Activated CD8-positive, alpha-beta memory T cell treated with anti-CD3 and anti-CD28 coated beads, Interleukin-2, amount 50 U/mL, for 1 hour (primary cell): ENCODE measurements around the gene HOXC4.
"Not testable (repeated sequence)": the region's sequence is repeated elsewhere in the genome, so short reads cannot be mapped to it uniquely, and the experiment has no call there.

Experiments
- DNase-seq: peaks from one replicate; pipeline ENCODE4 v3.0.0-alpha.2; 2020; ENCODE audit errors: extremely low read depth

HOXC4 gene

DNA sequence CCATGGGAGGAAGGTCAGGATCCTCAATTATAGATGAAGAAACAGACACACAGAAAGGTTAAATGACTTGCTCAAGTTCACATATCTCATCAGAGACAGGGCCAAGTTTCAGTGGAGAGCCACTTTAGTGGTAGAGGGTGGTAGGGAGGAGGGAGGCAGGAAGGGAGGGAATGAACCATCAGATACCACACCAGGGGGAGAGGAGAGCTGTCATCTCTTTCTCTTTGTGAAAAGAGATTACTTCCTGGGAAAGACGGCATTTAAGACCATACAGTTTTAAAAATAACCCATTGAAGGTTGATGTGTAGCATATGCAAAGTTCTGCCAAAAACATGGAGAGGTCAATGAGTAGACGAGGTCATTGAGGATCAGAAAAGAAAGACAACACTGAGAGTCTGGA, 39.3 kb downstream of the HOXC4 start:
- DNase-seq: not testable (repeated sequence)

DNA sequence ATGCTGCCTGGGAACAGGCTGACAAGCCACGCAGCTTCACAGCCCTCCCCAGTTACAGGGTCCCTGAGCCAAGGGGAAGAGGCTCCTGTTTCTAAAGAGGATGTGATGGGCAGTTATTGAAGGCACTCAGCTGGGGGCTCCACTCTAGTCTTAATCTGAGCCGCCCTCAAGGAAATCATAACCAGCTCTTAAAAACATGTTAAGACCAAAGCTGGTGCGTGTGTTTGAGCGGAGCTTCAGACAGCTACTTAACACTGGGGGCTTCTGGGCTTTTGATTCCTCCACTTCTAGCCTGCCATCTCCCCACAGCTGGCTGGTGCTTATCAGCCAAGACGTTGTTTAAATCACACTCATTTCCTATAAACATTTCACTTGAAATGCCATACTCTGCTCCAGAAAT, 42.3 kb downstream of the HOXC4 start:
- not testable (repeated sequence) for DNase-seq

DNA sequence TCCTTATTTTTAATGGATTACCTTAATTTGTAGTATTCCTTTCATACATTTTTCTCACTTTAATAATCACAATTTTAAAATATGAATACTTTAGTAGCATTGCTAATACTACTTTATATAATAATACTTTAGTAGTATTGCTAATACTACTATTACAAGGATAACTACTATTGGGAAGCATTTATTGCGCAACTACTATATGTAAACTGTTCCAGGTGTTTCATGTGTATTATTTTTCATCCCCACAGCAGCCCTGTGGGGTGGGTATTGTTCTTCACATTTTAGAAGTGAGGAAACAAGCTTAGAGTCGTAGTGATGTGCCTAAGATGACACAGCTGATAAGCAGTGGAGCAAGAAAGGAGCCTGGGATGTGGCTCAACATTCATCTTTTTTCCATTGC, 45.0 kb downstream of the HOXC4 start:
- not testable (repeated sequence) for DNase-seq

DNA sequence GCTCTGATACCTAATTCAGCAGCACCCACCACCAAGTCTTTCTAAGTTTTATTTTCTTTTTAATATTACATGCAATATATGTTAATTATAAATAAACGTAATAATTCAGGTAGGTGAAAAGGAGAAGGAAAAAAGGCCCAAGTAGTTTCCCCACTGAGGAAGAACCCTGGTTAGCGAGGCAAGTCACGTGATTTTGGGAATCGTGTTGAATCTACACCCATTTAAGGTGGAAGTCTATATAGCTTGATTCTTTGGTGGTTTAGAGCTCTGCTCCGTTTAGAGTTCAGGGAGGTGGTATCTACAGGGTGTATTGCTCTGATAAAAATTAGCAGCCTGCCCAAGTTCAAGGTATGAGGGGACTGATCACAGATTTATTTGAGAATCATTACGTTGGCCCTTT, 47.0 kb downstream of the HOXC4 start:
- not testable (repeated sequence) for DNase-seq

DNA sequence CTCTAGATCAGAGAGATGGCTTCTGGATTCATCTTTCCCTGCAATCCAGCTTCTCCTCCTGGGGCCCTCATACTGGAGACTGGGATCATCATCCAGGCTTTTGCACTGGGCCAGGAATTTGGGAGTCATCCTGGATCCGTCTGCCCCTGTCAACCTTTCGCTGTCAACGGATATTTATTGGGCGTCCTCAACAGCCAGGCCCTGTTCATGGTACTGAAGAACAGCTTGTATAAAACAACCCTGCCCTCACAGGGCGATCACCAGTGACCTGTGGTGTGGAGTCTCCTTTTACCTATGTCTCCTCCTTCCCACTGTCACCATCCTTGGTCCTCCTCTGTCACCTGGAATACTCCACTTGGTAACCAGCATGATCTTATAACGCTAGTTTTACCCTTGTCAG, 48.6 kb downstream of the HOXC4 start:
- DNase-seq: not testable (repeated sequence)

DNA sequence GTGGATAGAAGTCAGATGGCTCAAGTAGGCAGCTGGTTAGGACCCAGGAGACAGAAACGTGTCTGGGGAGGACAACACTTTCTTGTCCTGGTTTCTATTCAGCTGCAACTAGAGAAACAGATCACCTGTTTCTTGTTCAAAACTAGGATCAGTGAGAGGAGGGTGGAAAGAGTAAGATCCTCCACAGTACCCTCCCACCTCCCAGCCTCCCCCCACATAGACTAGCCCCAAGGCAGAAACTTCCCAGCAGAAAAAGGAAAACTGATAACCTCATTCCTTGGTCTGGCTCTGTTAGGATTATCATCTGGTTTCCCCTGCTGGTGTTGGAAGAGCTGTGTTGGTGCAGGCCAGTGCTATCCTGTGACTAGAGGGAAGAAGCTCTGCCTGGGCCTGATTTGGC, 50.2 kb downstream of the HOXC4 start:
- not testable (repeated sequence) for DNase-seq
